SU-DHL-6 (cell line): ENCODE measurements around the gene FHIP1A.

ENCODE experiments used
- H2AFZ ChIP-seq: fragments of 200-600 bp; sonication (generic); 2 replicates; pipeline ENCODE4 v1.6.1; 2014; ENCODE audit warnings: low read depth, mild to moderate bottlenecking, moderate library complexity, mixed read lengths, antibody characterized with exemption, low read length; ENCODE audit not compliant: severe bottlenecking
- H3F3A ChIP-seq: fragments of 200-600 bp; shearing (Covaris generic); 2 replicates; pipeline ENCODE4 v1.6.0; 2016; ENCODE audit warnings: antibody characterized with exemption, mild to moderate bottlenecking; ENCODE audit not compliant: insufficient read depth
- H3K27ac ChIP-seq: fragments of 200-600 bp; sonication (generic); 2 replicates; pipeline ENCODE4 v1.5.1; 2016; ENCODE audit warnings: low read depth, mild to moderate bottlenecking, low read length, moderate library complexity, mixed read lengths
- H3K27me3 ChIP-seq: fragments of 200-600 bp; sonication (generic), shearing (Covaris generic); 2 replicates; pipeline ENCODE4 v1.6.0; 2014; ENCODE audit warnings: mild to moderate bottlenecking, low read length
- H3K36me3 ChIP-seq: fragments of 200-600 bp; sonication (generic); 2 replicates; pipeline ENCODE4 v1.6.1; 2014; ENCODE audit warnings: mild to moderate bottlenecking, low read length, mixed read lengths
- H3K4me2 ChIP-seq: fragments of 300-600, 200-600 bp; shearing (Covaris generic), sonication (generic); 2 replicates; pipeline ENCODE4 v1.6.0; 2014; ENCODE audit warnings: low read length, low read depth, mild to moderate bottlenecking; ENCODE audit not compliant: poor library complexity, severe bottlenecking
- H3K4me3 ChIP-seq: fragments of 200-600 bp; sonication (generic); 2 replicates; pipeline ENCODE4 v1.5.1; 2014; ENCODE audit warnings: antibody characterized with exemption, low read length, mild to moderate bottlenecking, mixed read lengths; ENCODE audit not compliant: insufficient read depth, poor library complexity, severe bottlenecking
- H3K79me2 ChIP-seq: fragments of 200-600 bp; sonication (generic); 2 replicates; pipeline ENCODE4 v1.6.1; 2014; ENCODE audit warnings: mild to moderate bottlenecking, low read length, moderate library complexity; ENCODE audit not compliant: insufficient read depth
- H3K9ac ChIP-seq: fragments of 200-600 bp; sonication (generic); 2 replicates; pipeline ENCODE4 v1.7.0; 2014; ENCODE audit warnings: mild to moderate bottlenecking, low read length
- H3K9me2 ChIP-seq: fragments of 200-600 bp; sonication (generic); replicated peaks from 2 replicates; pipeline ENCODE4 v1.6.1; 2014; ENCODE audit warnings: low read length; ENCODE audit not compliant: insufficient read depth
- H3K9me3 ChIP-seq: fragments of 200-600 bp; sonication (generic); 2 replicates; pipeline ENCODE4 v1.6.1; 2014; ENCODE audit warnings: low read length, mixed read lengths; ENCODE audit not compliant: insufficient read depth
- H4K20me1 ChIP-seq: fragments of 200-600 bp; sonication (generic); 2 replicates; pipeline ENCODE4 v1.6.1; 2014; ENCODE audit warnings: low read depth, mild to moderate bottlenecking, antibody characterized with exemption, low read length, moderate library complexity, mixed read lengths
- EZH2phosphoT487 ChIP-seq: fragments of 200-600 bp; sonication (generic), shearing (Covaris generic); conservative IDR thresholded peaks from 2 replicates; pipeline ENCODE4 v1.6.1; 2018; ENCODE audit warnings: mild to moderate bottlenecking, antibody characterized with exemption, low read length, moderate library complexity, mixed read lengths
- TF ChIP-seq, protein P1 (sequence below): fragments of 200-600 bp; sonication (generic); IDR thresholded peaks from one replicate; pipeline ENCODE4 v1.5.1; 2017; ENCODE audit warnings: antibody characterized with exemption, mild to moderate bottlenecking, low read length, moderate library complexity; ENCODE audit not compliant: insufficient read depth, poor library complexity, severe bottlenecking

FHIP1A gene

DNA sequence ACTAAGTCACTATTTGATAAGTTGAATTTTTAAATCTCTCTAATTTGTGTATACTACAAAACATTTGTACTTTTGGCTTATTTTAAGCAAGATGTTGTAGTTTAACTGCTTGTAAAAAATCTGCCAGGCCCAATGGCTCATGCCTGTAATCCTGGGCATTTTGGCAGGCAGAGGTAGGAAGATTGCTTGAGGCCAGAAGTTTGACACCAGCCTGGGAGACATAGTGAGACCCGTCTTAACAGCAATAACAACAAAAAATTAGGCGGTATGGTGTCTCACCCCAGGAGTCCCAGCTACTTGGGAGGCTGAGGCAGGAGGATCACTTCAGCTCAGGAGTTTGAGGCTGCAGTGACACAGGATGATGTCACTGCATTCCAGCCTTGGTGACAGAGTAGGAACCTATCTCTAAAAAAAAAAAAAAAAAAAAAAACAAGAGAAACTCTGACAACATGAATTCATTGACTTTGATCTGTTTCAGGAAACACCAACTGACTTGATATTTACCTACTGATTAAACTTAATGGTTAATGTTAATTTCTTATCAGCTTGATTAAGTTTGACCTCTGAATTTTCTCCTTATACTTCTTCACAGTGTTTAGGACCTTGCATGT lies 8.9 kb downstream of the FHIP1A start:
- Histone ChIP-seq H3K4me3 (no peak overlapping the region), H3K9me3 (no peaks in the 10 kb centered on the region), H4K20me1 (no peaks in the 10 kb centered on the region), H3K9ac (no peak overlapping the region), H2AFZ (no peak overlapping the region), H3K79me2 (no peaks in the 10 kb centered on the region), H3K9me2 (no peaks in the 10 kb centered on the region), H3F3A (no peaks in the 10 kb centered on the region), H3K4me2 (no peak overlapping the region), H3K27me3 (no peaks in the 10 kb centered on the region), H3K36me3 (no peaks in the 10 kb centered on the region), H3K27ac (no peak overlapping the region)
- TF ChIP-seq, protein P1, sequence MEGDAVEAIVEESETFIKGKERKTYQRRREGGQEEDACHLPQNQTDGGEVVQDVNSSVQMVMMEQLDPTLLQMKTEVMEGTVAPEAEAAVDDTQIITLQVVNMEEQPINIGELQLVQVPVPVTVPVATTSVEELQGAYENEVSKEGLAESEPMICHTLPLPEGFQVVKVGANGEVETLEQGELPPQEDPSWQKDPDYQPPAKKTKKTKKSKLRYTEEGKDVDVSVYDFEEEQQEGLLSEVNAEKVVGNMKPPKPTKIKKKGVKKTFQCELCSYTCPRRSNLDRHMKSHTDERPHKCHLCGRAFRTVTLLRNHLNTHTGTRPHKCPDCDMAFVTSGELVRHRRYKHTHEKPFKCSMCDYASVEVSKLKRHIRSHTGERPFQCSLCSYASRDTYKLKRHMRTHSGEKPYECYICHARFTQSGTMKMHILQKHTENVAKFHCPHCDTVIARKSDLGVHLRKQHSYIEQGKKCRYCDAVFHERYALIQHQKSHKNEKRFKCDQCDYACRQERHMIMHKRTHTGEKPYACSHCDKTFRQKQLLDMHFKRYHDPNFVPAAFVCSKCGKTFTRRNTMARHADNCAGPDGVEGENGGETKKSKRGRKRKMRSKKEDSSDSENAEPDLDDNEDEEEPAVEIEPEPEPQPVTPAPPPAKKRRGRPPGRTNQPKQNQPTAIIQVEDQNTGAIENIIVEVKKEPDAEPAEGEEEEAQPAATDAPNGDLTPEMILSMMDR, result no peak
- no peak for TF ChIP-seq EZH2phosphoT487

- Histone ChIP-seq H3K27me3 (no peaks in the 10 kb centered on the region), H3K9ac (no peak overlapping the region), H3K4me2 (no peak overlapping the region), H3K27ac (no peak overlapping the region), H3K36me3 (no peaks in the 10 kb centered on the region), H4K20me1 (no peaks in the 10 kb centered on the region), H2AFZ (no peak overlapping the region), H3K9me2 (no peaks in the 10 kb centered on the region), H3K9me3 (no peaks in the 10 kb centered on the region), H3K79me2 (no peaks in the 10 kb centered on the region), H3K4me3 (no peak overlapping the region), H3F3A (no peaks in the 10 kb centered on the region)
- TF ChIP-seq EZH2phosphoT487, result no peak
- TF ChIP-seq, protein P1, result no peak
These were observed 9.4 kb downstream of the FHIP1A start for GRCh38 chr4:151418385-151418784.

GRCh38 chr4:151418856-151419255 lies 9.9 kb downstream of the FHIP1A start:
- no peak overlapping the region for H3K4me3 ChIP-seq
- no peak overlapping the region for H3K4me2 ChIP-seq
- H3F3A ChIP-seq, result no peaks in the 10 kb centered on the region
- H3K36me3 ChIP-seq, result no peaks in the 10 kb centered on the region
- no peak overlapping the region for H3K27ac ChIP-seq
- H3K9me2 ChIP-seq, result no peaks in the 10 kb centered on the region
- no peaks in the 10 kb centered on the region for H3K27me3 ChIP-seq
- no peak overlapping the region for H3K9ac ChIP-seq
- H2AFZ ChIP-seq, result no peak overlapping the region
- H3K79me2 ChIP-seq, result no peaks in the 10 kb centered on the region
- TF ChIP-seq, protein P1, result no peak
- no peak for TF ChIP-seq EZH2phosphoT487
- no peaks in the 10 kb centered on the region for H3K9me3 ChIP-seq
- H4K20me1 ChIP-seq, result no peaks in the 10 kb centered on the region
